Measurements from ENCODE around the gene BOD1L1. TPM values are rescaled to one million over a fixed set of nuclear protein-coding genes. Genes with fewer than 3 reads are reported as not detected.

BOD1L1 gene
- total and polyA plus RNA-seq, 2 experiments from 2014 or later, result 18.2 to 43.2 TPM

- peaks cover 4% of the 10 kb centered on the region; the same call in 1 of the 3 replicates for H3K36me3 Mint-ChIP-seq (ENCODE audit: low read depth)
Measured at GRCh38 chr4:13545394-13545808, 82.1 kb downstream of the BOD1L1 start.

GRCh38 chr4:13544606-13545393, 82.7 kb downstream of the BOD1L1 start:
- Histone ChIP-seq H3K27ac (ENCODE audit: low read depth) (no peak overlapping the region), H3K36me3 (ENCODE audit: insufficient read depth) (no peaks in the 10 kb centered on the region), H3K27me3 (ENCODE audit: insufficient read depth) (peaks cover 98% of the 10 kb centered on the region), H3K4me2 (peak overlapping the region; percentile 81), H3K79me2 (replicated peaks; ENCODE audit: insufficient read depth) (no peaks in the 10 kb centered on the region), H3F3A (replicated peaks; ENCODE audit: low read depth) (peaks cover 23% of the 10 kb centered on the region), H2AFZ (peak overlapping the region; percentile 80), H3K4me3 (peak overlapping the region; percentile 58), H4K20me1 (replicated peaks; ENCODE audit: insufficient read depth) (peaks cover 12% of the 10 kb centered on the region), H3K4me1 (ENCODE audit: insufficient read depth) (peaks cover 57% of the 10 kb centered on the region), H3K9me2 (ENCODE audit: insufficient read depth) (no peaks in the 10 kb centered on the region)
- TF ChIP-seq ZNF331 (CRISPR knock-in tag; IDR thresholded peaks at IDR 0.05; ENCODE audit: low read depth) (no peak), EZH2 (IDR thresholded peaks at IDR 0.05; ENCODE audit: low read depth, unreplicated experiment) (peak; percentile 21), CTCF (conservative IDR thresholded peaks at IDR 0.05; ENCODE audit: low read depth in 2 of 2) (no peak), CREB1 (CRISPR knock-in tag; IDR thresholded peaks at IDR 0.05; ENCODE audit: low read depth) (peak; percentile 58; the same call in 1 of the 2 replicates), EZH2phosphoT487 (IDR thresholded peaks at IDR 0.05; ENCODE audit: unreplicated experiment) (peak; percentile 19)
- DNase-seq (ENCODE audit: low spot score) (peak; percentile 98), ATAC-seq (peak; percentile 39)
- Mint-ChIP-seq H3K27ac (no peak overlapping the region), H3K9me3 (peaks cover 4% of the 10 kb centered on the region; the same call in 2 of the 3 replicates), H3K4me1 (peaks cover 28% of the 10 kb centered on the region), H3K36me3 (ENCODE audit: low read depth) (peaks cover 4% of the 10 kb centered on the region; the same call in 1 of the 3 replicates), H3K27me3 (ENCODE audit: insufficient read depth, low read depth, poor library complexity) (peaks cover 82% of the 10 kb centered on the region), H3K4me3 (peak overlapping the region; percentile 87)

More at GRCh38 chr4:13545394-13545808, 82.1 kb downstream of the BOD1L1 start:
- H3K4me1 ChIP-seq (ENCODE audit: insufficient read depth), result peaks cover 52% of the 10 kb centered on the region
- H2AFZ ChIP-seq, result no peak overlapping the region
- H3K4me3 ChIP-seq, result peak overlapping the region; percentile 58
- Mint-ChIP-seq H3K27ac (no peak overlapping the region), H3K27me3 (ENCODE audit: insufficient read depth, low read depth, poor library complexity) (peaks cover 76% of the 10 kb centered on the region), H3K9me3 (peaks cover 4% of the 10 kb centered on the region; the same call in 2 of the 3 replicates), H3K4me1 (peaks cover 28% of the 10 kb centered on the region), H3K4me3 (peak overlapping the region; percentile 87)
- TF ChIP-seq CTCF (conservative IDR thresholded peaks at IDR 0.05; ENCODE audit: low read depth in 2 of 2), result no peak
- TF ChIP-seq EZH2 (IDR thresholded peaks at IDR 0.05; ENCODE audit: low read depth, unreplicated experiment), result peak; percentile 82
- peak overlapping the region; percentile 63 for H3K4me2 ChIP-seq
- no peaks in the 10 kb centered on the region for H3K79me2 ChIP-seq (replicated peaks; ENCODE audit: insufficient read depth)
- no peak overlapping the region for H3K27ac ChIP-seq (ENCODE audit: low read depth)
- peaks cover 11% of the 10 kb centered on the region for H4K20me1 ChIP-seq (replicated peaks; ENCODE audit: insufficient read depth)
- H3K9me2 ChIP-seq (ENCODE audit: insufficient read depth), result no peaks in the 10 kb centered on the region
- H3K36me3 ChIP-seq (ENCODE audit: insufficient read depth), result no peaks in the 10 kb centered on the region
- peaks cover 17% of the 10 kb centered on the region for H3F3A ChIP-seq (replicated peaks; ENCODE audit: low read depth)
- DNase-seq (ENCODE audit: low spot score) (no peak), ATAC-seq (no peak)
- peaks cover 98% of the 10 kb centered on the region for H3K27me3 ChIP-seq (ENCODE audit: insufficient read depth)
